Pancreas (tissue), 10 donors: Measurements from ENCODE around the gene SPAG8. TPM values are rescaled to one million over a fixed set of nuclear protein-coding genes. Genes with fewer than 3 reads are reported as not detected.

Source experiments
- ATAC-seq, 4 donors: fragments of 200-7000 bp; cut with Tn5 transposase; one replicate each; pipeline versions ENCODE4 v1.8.0 to v1.9.1; 2020; ENCODE audit warnings: mild to moderate bottlenecking in 4 of 4, moderate library complexity in 4 of 4
- DNase-seq, 6 donors: peaks; one replicate each; pipeline ENCODE4 v3.0.0-alpha.2; 2020
- FAIRE-seq: peaks from 2 replicates; lab custom pipeline; 2012; peaks lifted over from hg19 to GRCh38; lab: Jason Lieb, UNC
- H3K27ac ChIP-seq, 4 donors: fragments of 200-600 bp; sonication (generic); 1 replicate in 3 of 4; 2 replicates in 1 of 4; pipeline versions ENCODE4 v1.5.0 to v1.8.0; 2020
- H3K27me3 ChIP-seq, 4 donors: fragments of 200-600 bp; one replicate each; pipeline ENCODE4 v1.8.0; 2021
- H3K36me3 ChIP-seq, 3 donors: fragments of 200-600 bp; sonication (generic) in 1 of 3; one replicate each; pipeline versions ENCODE4 v1.5.0 to v1.8.0; 2020 to 2021
- H3K4me1 ChIP-seq, 3 donors: fragments of 200-600 bp; one replicate each; pipeline ENCODE4 v1.8.0; 2021
- H3K4me3 ChIP-seq, 4 donors: fragments of 200-600 bp; sonication (generic) in 2 of 4; one replicate each; pipeline versions ENCODE4 v1.5.0 to v1.8.0; 2020 to 2021
- H3K9me3 ChIP-seq, 4 donors: fragments of 200-600 bp; one replicate each; pipeline ENCODE4 v1.8.0; 2021
- CTCF ChIP-seq, 4 donors: fragments of 200-600 bp; sonication (generic) in 3 of 4; IDR thresholded peaks; one replicate each; pipeline versions ENCODE4 v1.5.0 to v1.8.0; 2021; ENCODE audit warnings: antibody characterized with exemption in 4 of 4
- WGBS, 2 donors: extraction: QIAGEN DNeasy Blood & Tissue Kit; methylation state at CpG; one replicate each; pipeline ENCODE4 v1.1.7; 2013; 5-methylcytosine and 5-hydroxymethylcytosine counted together
- intact Hi-C, 3 donors: fragments of 100-400 bp; cut with DNase I; formaldehyde crosslinking; loops; one replicate each; pipeline versions ENCODE4 v1.11.1 to v1.14.2; 2022
- polyA plus RNA-seq, 2 donors: library from polyadenylated mRNA; stranded (reverse); fragments of 200-250 nt; gene quantifications; one replicate each; pipeline ENCODE4 v1.2.3, GENCODE V29; 2013
- total RNA-seq, 6 donors: library from RNA; stranded (reverse); fragmentation: NEBNext Ultra II Directional in 4 of 6; extraction: Animal tissue kit (Norgen Biotek cat#: 25700) in 4 of 6; gene quantifications; one replicate each; pipeline versions ENCODE4 v1.2.1 to v1.2.4, GENCODE V29; 2021 to 2023
- donor health status: healthy with polysubstance abuse.
- donor health status: DM: no; HTN: no; CAD: no; lungs with moderate emphysema.
- donor health status: DM: no; HTN: no; CAD: no.
- donor health status: control.
- donor health status: control.
- donor health status: Bipolar disorder and iron deficiency.
- donor health status: DM: yes; HTN: yes; CAD: no.
- donor health status: DM: no; HTN: no; CAD: no.
- donor health status: DM: no; HTN: no; CAD: no.
- donor health status: DM: yes; HTN: yes; CAD: no.

SPAG8 gene
- total RNA-seq, result 1 to 10 TPM in 2 of 6 donors, under 1 TPM in 4; 0.52 to 1.8 (median 0.83) TPM
- polyA plus RNA-seq, result 1 to 10 TPM; 1.6 to 3.1 TPM

DNA sequence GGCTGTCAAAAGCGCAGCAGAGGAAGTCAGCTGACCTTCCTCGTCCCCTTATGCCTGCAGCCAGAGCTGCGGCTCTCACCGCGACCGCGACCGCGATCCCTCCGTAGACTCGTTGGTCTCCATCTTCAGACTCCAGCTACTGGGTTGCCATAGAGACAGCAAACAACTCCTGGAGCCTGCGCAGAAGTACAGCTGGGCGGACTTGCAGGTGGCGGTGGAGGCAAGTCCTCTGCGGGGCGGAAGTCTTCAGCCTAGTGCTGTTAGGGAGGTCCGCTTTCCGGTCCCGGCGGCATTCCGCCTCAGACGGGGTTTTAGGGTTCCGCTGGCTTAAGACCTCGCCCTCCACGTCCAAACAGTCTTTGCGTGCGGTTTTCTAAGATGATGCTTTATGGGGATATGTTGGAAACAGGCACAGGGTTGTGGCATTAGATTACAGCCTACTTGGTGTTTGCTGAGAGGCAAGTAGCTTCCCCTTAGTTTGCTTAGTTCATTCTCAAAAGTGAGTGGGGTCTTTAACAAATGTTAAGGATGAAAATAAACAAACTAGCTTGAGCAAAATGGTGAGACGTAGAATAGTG is at the start of gene SPAG8:
Gene SPAG8 (minus strand): TSS at position 238 of the 578 bp plus-strand sequence. CDS start 115 bp downstream, at position 123.
- Histone ChIP-seq H3K27me3 (no peaks in the 10 kb centered on the region), H3K27ac (peak within 1 kb of the TSS; percentile 11 to 71 (median 41)), H3K4me1 (peaks cover 0 to 20% (median 9%) of the 10 kb centered on the region in 3 donors), H3K9me3 (no peaks in the 10 kb centered on the region), H3K4me3 (peak within 1 kb of the TSS; percentile 13 to 43 (median 36)), H3K36me3 (no peaks in the 10 kb centered on the region)
- intact Hi-C loops, result loop anchor here in 1 of 3 donors (10.0 kb wide), 1 partner anchor 57 kb away; the partner anchor contains the start of gene MSMP
- no peak for TF ChIP-seq CTCF (IDR thresholded peaks at IDR 0.05)
- 1 to 2% methylated on average over 28 of the region's 28 CpGs for WGBS, 2 donors
- DNase-seq (peak; percentile 84 to 98 (median 94)), ATAC-seq (peak; percentile 68 to 79 (median 73)), FAIRE-seq (no peak)

DNA sequence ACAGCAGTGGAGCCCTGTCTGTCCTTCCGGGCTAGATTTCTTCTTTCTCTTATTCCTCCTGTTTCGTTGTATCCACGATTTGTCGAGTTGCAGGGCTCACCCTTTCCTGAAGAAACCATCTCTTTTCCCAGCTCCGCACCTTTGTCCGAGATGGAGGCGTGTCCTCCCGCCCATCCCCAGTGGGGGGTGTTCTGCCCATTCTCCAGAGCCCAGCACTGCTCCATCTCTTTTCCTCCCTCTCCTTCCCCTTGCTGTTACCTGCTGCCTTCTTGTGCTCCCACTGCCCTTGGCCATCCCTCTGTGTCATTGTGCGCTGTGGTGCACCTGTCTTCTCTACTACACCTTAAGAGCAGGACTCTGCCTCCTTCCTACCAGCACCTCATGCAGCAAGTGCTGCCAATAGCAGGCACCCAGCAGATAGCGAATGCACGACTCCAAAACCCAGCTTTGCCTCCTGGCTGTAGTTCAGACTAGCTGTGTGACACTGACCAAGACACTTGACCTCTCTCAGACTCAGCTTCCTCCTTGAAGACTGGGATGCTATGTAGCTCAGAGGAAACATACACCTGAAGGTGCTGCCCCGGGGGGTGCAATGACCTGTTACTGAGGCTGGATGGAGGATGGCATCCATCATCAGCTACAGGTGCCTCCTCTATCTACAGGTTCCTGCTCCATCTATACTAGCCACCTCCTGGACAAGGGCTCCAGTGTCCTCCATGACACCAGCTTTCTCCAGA is 49.3 kb upstream of the SPAG8 start:
- no peak for TF ChIP-seq CTCF (IDR thresholded peaks at IDR 0.05)
- H3K36me3 ChIP-seq, result no peaks in the 10 kb centered on the region
- H3K4me3 ChIP-seq, result no peak overlapping the region
- ATAC-seq (no peak), DNase-seq (no peak), FAIRE-seq (no peak)
- no peaks in the 10 kb centered on the region for H3K27me3 ChIP-seq
- 32 to 43% methylated on average over 12 of the region's 12 CpGs for WGBS, 2 donors
- H3K9me3 ChIP-seq, result no peaks in the 10 kb centered on the region
- H3K27ac ChIP-seq, result no peak overlapping the region
- H3K4me1 ChIP-seq, result no peaks in the 10 kb centered on the region
- intact Hi-C loops, result no loop called here

DNA sequence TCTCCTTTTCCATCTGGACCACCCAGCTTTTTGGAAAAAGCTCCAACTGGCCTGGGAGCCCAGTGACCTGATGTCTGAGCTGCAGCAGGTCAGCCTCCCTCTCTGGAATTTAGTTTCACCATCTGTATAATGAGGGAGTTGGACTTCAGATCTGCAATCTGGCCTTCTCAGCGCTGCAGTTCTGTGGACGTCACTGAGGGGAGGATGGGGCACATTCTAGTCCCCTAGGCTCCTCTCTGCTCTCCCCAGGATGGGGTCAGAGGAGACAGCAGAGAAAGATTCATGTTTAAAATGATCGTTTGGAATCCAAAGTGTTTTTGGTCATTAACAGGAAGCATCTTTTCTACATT is 47.9 kb upstream of the SPAG8 start:
- no peak for DNase-seq
- no peaks in the 10 kb centered on the region for H3K36me3 ChIP-seq
- no peak for TF ChIP-seq CTCF (IDR thresholded peaks at IDR 0.05)
- intact Hi-C loops, result no loop called here
- no peaks in the 10 kb centered on the region for H3K9me3 ChIP-seq
- H3K4me3 ChIP-seq, result no peak overlapping the region
- no peak for FAIRE-seq
- 33 to 37% methylated on average over 3 of the region's 3 CpGs for WGBS, 2 donors
- peak in 2 of 4 donors; percentile 10 to 28 for ATAC-seq
- no peaks in the 10 kb centered on the region for H3K4me1 ChIP-seq
- H3K27ac ChIP-seq, result no peak overlapping the region
- no peaks in the 10 kb centered on the region for H3K27me3 ChIP-seq

- H3K9me3 ChIP-seq, result no peaks in the 10 kb centered on the region
- WGBS, 2 donors, result 45 to 46% methylated on average over 16 of the region's 16 CpGs
- DNase-seq (no peak), ATAC-seq (peak in 3 of 4 donors; percentile 26 to 56 (median 53)), FAIRE-seq (no peak)
- no peak for TF ChIP-seq CTCF (IDR thresholded peaks at IDR 0.05)
- no peak overlapping the region for H3K4me3 ChIP-seq
- no peaks in the 10 kb centered on the region for H3K4me1 ChIP-seq
- no peaks in the 10 kb centered on the region for H3K27me3 ChIP-seq
- H3K27ac ChIP-seq, result no peak overlapping the region
- no peaks in the 10 kb centered on the region for H3K36me3 ChIP-seq
- intact Hi-C loops, result no loop called here
Observed at GRCh38 chr9:35859310-35859989, 47.4 kb upstream of the SPAG8 start.
